ENCODE data around the gene OSBPL1A.
"Not testable (repeated sequence)": the region's sequence is repeated elsewhere in the genome, so short reads cannot be mapped to it uniquely, and the experiment has no call there.

Gene OSBPL1A

DNA sequence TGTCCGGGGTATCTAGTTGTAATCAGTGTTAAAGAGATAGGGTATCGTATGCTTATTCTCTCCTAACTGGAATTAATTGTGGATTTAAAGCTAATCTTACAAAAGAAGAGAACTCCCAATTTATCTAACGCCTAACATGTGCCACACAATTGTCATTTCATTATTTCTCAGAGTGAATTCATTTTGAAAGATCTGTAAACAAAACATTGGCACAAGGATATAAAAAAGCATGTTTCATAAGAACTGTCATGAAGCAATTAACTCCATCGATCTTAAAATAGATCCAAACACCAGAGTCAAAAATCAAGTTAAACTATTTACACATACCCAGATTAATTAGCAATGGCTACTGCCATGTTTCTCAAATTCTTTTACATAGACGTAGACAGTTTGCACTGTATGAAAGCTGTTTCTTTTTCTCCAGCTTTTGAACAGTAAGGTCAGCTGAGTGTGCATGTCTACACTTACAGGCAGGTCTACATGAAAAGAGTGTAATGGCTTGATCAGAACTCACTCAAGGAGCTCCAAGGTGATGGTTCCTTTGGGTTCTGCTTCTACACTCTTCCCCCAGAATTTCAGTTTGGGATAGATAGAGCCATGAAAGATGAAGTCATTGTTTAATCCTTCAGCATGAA, 220.0 kb downstream of the OSBPL1A start:
- no peak for DNase-seq

DNA sequence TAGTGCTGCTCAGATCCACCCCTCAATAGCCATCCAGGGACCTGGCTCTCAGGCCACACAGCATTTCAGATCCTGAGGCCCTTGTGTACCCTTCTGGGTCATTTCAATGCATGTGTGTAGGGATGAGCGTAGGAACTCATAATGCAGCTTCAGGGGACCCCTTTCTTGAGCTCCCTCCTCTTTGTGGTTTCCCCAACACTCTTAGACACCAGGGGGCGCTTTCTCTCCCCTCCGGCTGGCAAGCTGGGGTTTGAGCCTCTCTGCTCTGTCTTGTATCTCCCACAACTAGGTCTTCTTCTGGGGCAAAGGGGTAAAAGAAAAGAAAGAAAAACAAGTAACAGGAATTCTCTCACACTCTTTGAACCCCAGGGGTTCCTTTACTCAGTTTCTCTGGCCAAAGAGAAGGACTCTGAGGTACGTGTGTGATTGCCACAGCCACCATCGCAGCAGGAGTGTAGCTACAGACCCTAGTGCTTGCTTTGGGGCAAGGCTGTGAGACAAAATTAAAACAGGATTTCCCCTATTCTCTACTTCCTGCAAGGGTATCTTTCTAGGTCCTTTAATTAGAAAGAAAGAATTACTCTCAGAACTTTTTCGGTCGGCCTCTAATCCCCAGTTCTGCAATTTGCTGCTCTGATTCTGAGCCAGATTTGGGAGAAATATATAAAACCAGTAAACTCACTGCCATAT, 220.8 kb downstream of the OSBPL1A start:
- DNase-seq, result no peak

DNA sequence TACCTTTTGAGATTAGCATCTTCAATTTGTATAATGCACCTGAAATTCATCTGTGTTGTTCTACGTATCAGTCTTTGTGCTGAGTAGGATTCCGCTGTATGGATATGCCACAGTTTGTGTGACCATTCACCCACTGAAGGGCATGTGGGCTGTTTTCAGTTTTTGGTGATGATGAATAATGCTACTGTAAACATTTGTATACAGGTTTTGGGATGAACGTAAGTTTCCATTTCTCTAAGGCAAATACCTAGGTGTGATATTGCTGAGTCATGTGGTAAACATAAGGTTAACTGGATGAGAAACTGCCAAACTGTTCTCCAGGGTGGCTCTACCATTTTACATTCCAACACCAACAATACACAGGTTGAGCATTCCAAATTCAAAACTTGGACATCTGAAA, 223.6 kb downstream of the OSBPL1A start:
- DNase-seq, result no peak

DNA sequence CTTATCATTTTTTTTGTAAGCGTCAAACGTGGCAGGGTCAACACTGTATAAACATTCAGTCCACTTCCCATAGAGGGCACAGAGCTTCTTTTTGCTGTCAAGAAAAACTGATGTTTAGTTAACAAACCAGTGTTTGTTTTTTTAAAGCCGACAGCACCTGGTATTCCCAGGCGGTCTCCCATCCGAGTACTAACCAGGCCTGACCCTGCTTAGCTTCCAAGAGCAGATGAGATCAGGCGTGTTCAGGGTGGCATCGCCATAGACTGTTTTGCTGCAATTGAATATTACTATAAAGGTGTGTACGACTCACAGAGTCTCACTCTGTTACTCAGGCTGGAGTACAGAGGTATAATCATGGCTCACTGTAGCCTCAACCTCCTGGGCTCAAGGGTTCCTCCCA, 227.3 kb downstream of the OSBPL1A start:
- DNase-seq, result no peak

DNA sequence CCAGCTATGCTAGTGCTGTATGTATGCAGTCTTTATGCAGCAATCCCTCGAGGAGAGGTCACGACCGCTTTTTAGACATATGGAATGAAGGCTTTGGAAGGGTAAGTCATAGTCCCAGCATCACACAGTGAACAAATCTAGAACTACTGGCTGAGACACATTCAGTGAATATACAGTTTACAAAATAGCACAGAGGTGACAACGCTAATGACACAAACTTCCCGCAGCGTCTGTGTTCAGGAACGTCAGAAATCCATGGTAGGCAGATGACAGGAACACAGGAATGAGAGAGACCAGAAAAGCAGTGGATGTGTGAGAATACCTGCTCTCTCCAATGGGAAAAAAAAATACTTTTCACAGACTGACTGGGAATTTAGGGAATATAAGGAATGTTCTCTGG, 229.1 kb downstream of the OSBPL1A start:
- DNase-seq, result no peak

DNA sequence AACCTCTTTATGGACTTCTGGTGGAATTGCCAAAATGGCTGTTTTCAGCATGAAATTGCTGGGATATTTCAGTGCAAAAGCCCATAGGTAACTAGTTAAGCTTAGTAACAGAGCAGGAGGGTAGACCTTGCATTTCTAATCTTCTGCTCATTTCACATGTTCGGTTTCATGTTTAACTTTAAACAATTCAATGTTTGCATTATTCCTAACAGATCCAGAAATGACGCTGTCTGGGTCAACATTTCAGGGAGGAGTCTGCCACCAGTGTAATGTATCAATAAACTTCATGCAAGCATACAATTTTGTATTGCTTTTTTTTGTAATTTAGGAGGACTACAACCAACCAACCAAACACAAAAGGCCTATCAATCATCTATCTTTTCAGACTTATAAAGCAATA, 236.3 kb downstream of the OSBPL1A start:
- no peak for DNase-seq

DNA sequence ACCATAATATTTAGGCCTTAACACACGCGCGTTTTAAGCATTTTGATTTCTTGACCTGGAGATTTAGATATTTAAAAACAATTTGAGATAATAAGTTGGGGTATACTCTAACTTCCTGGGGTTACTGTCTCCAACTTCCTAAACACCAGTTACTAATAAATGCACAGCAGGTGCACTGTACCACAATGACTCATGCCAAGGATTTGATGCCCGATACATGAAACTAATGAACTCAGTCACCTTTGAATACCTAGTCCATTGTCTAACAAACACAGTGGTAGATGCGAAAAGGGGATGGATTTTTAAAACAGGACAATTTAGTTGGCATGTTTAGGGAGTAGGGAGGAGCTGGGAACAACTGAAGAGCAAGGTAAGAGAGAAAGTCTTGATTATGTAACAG, 237.5 kb downstream of the OSBPL1A start:
- DNase-seq, result no peak

DNA sequence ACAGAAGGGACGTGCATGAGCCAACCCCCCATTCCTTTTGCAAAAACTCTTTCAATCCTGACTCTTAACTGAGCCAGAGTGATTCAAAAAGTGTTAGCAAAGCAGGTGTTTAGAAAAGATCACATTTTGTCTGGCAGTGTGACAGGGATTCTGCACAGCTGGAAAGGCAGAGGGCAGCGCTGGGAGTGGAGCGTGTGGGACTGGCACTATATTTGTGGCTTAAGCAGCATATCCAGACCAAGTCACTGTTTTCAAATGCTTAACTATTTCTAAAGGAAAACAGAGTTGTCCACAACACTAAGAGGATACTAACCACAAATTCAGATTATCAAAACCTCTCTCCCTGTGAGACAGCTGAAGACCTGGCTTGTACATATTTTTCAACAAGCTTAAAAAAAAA, 239.8 kb downstream of the OSBPL1A start:
- DNase-seq, result no peak

DNA sequence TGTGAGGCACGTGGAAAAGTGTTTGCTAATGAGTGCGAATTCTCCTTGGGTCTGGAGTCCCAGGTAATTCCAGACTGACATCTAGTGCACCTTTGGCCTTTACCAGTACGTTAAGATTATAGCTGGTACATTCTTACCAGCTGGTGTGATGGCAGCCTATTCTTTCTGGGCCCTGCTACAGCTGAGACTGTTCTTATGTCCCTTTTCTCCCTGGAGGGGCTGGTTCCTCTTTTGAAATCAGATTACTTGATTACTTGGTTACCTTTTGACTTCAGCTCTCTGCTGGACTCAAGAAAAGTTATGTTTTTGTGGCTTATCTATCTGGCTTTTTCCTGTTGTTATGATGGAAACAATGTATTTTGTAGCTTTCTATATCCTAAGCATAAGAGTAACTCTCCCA, 244.2 kb downstream of the OSBPL1A start:
- DNase-seq, result no peak

DNA sequence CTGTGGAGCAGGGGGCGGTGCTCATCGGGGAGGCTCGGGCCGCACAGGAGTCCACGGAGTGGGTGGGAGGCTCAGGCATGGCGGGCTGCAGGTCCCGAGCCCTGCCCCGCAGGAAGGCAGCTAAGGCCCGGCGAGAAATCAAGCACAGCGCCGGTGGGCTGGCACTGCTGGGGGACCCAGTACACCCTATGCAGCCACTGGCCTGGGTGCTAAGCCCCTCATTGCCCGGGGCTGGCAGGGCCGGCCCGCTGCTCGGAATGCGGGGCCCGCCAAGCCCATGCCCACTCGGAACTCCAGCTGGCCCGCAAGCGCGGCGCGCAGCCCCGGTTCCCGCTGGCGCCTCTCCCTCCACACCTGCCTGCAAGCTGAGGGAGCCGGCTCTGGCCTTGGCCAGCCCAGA, 248.0 kb downstream of the OSBPL1A start:
- DNase-seq, result not testable (repeated sequence)

DNA sequence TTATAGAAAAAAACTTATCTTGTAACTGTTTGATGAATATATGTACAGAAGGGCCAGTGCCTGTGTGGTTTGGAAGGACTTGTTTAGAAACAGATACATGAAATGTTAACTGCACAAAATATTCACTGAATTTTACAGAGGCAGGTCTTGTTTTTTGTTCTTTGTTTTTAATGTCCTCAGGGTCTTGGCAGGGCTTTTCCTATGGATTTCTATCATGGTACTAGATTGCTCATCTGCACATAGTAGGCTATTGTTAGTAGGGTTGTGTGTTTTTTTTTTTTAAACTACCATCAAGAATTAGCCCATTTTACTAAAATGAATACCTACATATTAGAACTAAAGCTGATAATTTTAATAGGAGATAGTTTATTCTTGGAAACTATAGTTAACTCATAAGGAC, 255.2 kb downstream of the OSBPL1A start:
- DNase-seq, result no peak

DNA sequence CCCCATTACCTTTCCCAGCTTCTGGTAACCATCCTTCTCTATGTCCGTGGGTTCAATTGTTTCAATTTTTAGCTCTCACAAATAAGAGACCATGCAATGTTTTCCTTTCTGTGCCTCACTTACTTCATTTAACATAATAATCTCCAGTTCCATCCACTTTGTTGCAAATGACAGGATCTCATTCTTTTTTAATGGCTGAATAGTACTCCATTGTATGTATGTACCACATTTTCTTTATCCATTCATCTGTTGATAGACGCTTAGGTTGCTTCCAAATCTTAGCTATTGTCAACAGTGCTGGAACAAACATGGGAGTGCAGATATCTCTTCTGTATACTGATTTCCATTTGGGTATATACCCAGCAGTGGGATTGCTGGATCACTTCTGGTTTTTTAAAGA, 256.9 kb downstream of the OSBPL1A start:
- no peak for DNase-seq

DNA sequence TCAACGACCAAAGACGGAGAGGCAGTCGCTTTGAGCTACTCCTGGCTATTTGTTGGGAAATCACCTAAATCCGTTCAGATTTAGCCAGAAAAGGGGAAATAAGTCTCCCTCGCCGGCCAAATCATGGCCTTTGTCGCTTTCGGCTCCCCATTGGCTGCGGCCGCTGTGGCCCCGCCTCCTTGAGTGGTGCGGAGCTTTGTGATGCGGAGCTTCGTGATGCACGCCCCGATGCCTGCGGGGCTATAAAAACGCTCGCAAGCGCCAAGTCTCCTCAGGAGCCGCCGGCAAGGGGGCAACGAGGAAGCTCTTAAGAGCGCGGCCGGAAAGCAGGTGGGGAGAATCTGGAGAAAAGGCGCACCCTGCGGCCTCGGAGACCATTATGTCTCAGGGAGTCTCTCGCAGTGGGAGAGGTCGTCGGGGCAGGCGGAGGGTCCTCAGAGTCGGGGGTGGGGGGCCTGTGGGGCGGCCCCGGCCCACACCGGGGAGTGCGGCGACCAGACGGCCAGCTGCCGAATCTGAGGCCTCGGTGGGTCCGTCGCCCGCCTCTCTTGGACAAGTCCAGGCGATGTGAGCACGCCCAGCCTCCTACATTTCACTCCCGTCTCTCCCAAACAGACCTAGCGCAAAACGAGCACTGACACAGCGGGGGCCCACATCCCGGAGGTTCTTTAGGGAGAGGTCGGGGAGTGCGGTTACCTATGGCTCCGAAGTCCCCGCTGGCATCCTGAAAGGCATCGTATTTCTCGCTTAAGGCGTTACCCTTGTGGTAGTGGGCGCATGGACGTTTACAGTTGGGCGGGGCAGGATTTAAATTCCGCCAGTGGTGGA, 258.6 kb downstream of the OSBPL1A start, which contains the start of gene CABYR:
CABYR (plus strand) TSS at position 274 of the 828 bp plus-strand sequence. CDS start 4,053 bp downstream, outside the sequence.
- peak; percentile 67 for DNase-seq

DNA sequence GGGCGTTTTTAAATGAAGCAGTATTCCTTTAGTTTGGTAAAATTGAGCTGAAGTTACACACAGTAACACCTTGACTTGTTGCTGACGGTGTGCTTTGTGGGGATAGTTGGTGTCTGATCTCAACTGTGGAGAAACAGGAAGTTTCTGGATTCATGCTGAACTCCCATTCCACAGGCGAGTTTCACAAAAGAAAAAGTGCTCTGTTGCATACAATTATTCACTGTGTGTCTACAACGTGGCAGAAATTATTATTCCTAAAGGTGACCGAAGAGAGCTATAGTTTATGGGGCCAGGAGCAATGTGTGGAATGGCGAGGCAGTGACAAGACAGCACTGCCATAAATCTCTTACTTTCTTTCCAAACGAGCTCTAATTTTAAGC, 259.2 kb downstream of the OSBPL1A start:
- DNase-seq, result no peak

DNA sequence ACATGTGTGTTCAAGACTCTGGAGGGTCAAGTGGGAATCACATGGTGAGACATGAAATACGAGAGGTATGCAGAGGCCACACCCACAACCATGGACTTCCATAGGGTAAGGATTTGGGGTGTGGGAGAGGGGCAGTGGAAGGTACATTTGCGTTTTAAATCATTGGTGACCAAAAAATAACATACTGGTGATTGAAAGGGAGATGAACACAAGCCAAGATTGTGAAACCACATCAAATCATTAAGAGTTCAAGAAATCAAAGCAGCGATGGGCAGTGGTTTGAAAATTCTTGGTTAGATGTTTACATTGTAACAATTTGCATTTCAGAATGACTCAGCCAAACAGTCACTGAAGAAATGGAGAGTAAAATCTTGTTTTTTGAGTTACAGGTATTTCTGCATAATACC, 260.7 kb downstream of the OSBPL1A start:
- DNase-seq, result no peak

DNA sequence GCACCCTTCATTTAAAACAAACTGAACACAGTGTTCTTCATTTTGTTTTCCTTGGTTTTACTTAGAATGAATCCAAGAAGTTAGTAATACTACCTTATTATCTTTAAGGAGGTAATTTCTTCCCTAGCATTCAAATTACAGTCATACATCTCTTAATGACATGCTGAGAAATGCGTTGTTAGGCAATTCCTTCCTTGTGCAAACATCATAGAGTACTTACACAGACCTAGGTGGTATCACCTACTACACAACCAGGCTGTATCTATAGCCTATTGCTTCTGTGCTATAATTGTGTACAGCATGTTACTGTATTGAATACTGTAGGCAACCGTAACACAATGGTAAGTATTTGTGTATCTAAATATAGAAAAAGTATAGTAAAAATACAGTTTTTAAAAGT, 267.1 kb downstream of the OSBPL1A start:
- no peak for DNase-seq

DNA sequence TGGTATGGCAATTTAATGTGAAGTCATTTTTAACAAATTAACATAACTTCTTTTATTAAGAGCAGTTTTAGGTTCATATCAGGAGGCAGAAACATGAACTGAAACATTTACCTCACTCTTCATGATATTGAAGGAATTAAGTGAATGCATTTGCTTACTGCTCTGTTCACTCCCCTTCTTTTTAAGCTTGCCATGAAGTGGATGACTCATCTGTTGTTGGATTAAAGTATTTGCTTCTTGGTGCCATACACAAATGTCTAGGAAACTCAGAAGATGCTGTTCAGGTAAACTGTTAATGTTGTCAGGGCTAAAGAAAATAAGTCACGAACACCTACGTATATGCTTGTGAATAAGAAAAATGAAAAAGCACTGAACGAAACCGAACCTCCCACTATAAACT, 268.9 kb downstream of the OSBPL1A start:
- no peak for DNase-seq

DNA sequence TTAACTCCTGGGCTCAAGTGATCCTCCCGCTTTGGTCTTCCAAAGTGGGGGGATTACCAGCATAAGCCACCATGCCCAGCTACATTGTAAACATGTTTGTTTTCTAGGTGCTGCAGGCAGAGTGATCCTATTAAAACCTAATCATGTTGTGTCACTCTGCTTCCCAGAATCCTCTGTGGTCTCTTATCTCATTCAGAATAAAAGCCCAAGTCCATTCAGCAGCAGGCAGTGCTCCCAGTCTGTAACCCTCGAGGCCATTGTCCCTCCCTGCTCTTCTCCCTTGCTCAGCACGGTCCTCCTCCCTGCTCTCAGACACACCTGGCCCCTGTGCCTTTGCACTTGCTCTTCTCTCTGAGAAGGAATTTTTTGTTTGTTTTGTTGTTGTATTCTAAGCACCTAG, 269.9 kb downstream of the OSBPL1A start:
- DNase-seq, result no peak

DNA sequence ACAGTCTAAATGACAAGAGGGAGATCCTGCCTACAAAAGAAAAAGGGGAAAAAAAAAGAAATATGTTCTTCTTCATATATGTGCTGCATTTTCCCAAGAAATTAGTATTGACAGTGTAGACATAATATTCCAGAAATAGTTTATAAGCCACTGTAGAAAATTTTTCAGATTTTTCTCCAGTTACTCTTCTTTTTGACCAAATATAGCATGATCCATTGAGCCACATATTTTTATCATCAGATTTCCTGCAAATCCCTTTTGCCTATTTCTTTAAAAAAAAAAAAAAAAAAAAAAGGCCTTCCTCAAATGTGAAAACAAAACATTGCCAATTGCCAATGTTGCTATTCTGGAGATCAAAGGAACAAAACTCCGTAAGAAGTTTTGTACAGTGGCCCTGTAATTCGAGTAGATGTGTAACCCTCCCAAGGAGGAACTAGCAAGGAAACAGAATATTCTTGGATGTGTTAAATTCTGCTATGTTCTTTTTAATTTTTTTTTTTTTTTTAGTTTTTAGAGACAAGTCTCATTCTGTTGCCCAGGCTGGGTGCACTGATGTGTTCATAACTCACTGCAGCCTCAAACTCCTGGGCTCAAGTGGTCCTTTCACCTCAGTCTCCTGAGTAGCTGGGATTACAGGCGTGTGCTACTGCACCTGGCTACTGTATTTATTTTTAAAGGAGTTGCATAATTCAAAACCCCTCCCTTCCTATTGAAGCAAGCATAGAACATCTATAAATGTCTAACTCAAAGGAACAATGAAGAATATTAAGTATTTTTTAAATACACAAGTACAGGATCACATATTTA, 271.3 kb downstream of the OSBPL1A start:
- DNase-seq, result no peak

DNA sequence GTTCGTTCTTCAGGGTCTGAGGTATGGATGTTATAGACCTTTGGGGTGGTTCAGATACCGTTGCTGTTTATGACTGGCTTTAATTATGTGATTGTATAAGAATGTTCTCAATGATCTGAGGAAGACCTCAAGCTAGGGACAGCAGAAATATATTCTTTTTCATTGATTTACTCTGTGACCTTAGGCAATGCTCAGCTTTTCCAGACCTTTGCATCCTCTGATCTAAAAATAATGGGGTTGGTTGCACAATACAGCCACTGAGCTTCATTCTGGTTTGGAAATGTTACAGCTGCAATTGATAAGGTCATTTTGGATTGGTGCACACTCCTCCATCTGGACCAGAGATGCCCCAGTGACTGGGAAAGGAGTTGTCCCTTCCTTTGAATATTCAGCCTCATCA, 276.0 kb downstream of the OSBPL1A start:
- no peak for DNase-seq

DNA sequence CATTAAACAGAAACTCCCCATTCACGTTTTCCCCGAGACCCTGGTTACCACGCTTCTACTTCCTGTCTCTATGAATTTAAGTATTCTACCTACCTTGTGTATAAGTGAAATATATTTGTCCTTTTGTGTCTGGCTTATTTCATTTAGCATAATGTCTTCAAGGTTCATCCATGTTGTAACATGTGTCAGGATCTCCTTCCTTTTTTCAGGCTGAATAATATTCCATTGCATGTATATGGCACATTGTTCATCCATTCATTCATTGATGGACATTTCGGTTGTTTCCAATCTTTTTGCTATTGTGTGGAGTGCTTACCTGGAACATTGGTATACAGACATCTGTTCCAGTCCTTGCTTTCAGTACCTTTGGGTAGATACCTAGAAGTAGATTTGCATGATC, 276.9 kb downstream of the OSBPL1A start:
- DNase-seq, result no peak

DNA sequence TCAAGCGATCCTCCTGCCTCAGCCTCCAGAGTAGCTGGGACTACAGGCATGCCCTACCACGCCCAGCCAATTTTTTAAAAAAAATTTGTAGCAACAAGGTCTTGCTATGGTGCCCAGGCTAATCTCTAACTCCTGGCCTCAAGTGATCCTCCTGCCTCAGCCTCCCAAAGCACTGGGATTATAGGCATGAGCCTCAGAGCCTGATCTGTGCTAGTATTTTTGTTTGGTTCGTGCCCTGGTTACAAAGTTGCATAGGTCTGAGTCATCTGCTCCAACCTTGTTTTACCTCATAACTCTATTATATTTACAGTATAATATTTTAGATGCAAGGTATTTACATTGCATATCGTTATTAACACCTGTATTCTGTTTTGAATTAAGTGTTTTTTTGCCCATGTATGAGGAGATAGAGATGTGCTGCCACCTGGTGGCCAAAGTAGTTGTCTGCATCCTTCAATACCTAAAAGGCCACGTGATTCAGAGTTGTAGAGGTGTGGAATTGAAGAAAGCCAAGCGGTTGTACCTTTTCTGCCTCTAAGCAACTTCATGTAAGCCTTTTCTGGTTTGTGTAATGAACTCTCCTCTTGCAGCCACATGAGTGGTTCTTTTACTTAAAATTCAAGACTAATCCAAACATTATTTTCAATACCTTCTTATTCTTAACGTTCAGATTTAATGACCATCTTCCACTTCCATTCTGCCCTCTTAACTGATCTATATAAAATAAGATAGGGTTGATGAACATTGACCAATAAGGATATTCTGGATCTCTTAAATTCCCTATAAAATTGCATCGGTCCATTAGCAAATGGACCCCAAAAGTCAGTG, 278.7 kb downstream of the OSBPL1A start:
- no peak for DNase-seq

Measured in activated gamma-delta T cell (primary cell).